Stimulated activated CD4-positive, alpha-beta T cell treated with anti-CD3 and anti-CD28 coated beads, Interleukin-1b, Interleukin-23, amount 100 ng/mL, for 4 hours (primary cell): ENCODE data around the gene PRPF38A.

Source experiments
- DNase-seq, 2 donors: peaks; one replicate each; pipeline ENCODE4 v3.0.0-alpha.2; 2020; ENCODE audit warnings: low read depth in 2 of 2

The PRPF38A gene

DNA sequence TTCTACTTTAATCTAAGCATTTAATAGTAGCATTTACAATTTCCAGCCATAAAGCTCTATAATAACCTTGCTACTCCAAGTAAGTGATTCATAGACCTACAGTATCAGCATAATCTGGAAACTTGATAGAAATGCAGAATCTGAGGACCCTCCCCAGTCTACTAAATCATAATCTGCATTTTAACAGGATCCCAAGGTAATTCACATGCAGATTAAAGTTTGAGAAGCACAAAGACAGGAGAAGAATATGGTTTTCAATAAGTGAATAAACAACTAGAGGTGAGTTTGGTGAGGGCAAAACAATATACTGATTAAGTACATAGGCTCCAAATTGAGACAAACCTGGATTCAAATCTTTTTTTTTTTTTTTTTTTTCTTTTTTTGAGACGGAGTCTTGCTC lies 57.4 kb downstream of the PRPF38A start:
- DNase-seq = no peak

DNA sequence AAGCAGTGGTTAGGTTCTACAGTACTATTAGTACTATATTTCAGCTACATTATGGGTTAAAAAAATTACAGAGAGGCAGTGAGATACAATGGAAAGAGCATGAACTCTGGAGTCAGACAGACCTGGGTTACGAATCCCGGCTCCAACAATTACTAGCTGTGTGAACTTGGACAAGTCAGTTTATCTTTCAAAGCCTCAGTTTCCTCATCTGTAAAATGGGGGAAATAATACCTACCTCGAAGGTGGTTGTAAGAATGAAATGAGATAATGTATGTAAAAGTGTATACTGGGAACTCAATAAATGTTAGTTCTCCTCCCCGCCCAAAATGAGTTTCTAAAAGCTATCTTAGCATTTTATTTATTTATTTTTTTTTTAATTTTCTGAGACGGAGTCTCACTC lies 59.5 kb downstream of the PRPF38A start:
- no peak for DNase-seq

DNA sequence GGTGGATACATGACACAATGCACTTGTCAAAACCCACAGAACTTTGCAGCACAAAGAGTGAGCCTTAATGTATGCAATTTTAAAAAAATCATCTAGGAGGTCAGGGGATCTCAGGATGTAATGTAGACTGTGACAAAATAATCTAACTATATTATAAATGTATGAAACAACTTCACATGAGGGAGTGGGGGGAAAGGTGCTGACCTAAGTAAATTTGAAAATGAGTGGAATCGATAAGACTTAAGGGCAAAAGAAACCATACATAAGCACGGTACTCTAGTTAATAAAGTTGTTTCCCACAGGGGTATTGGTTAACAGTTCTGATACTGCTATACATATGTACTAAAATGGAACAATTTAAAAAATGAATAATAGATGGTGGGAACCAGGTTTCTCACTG lies 64.7 kb downstream of the PRPF38A start:
- DNase-seq = no peak
